GM21576 (cell line): ENCODE data around the gene CERKL.

Experiments used
- ATAC-seq: cut with Tn5 transposase; IDR thresholded peaks from one replicate; pipeline ENCODE4 v1.9.1; 2021; ENCODE audit warnings: mild to moderate bottlenecking, moderate library complexity; ENCODE audit not compliant: unreplicated experiment

The CERKL gene

GRCh38 chr2:181628590-181629585, 28.0 kb downstream of the CERKL start:
- no peak for ATAC-seq

GRCh38 chr2:181627545-181627944, 29.4 kb downstream of the CERKL start:
- ATAC-seq = no peak

GRCh38 chr2:181626671-181627070, 30.2 kb downstream of the CERKL start:
- ATAC-seq = no peak

GRCh38 chr2:181623159-181623558, 33.7 kb downstream of the CERKL start:
- no peak for ATAC-seq

GRCh38 chr2:181621779-181622490, 35.0 kb downstream of the CERKL start:
- ATAC-seq = no peak

- no peak for ATAC-seq
These were observed 37.4 kb downstream of the CERKL start for GRCh38 chr2:181619516-181619915.

- no peak for ATAC-seq
These were observed 40.2 kb downstream of the CERKL start for GRCh38 chr2:181616715-181617114.

- no peak for ATAC-seq
These were observed 41.8 kb downstream of the CERKL start for GRCh38 chr2:181614874-181615638.

GRCh38 chr2:181613241-181613640, 43.7 kb downstream of the CERKL start:
- no peak for ATAC-seq

GRCh38 chr2:181607629-181608590, 49.0 kb downstream of the CERKL start:
- no peak for ATAC-seq

GRCh38 chr2:181605889-181606837, 50.7 kb downstream of the CERKL start:
- ATAC-seq = no peak

GRCh38 chr2:181602017-181602416, 54.9 kb downstream of the CERKL start:
- ATAC-seq = no peak

- ATAC-seq = no peak
These were observed 60.3 kb downstream of the CERKL start for GRCh38 chr2:181596556-181596955.

- ATAC-seq = no peak
These were observed 62.6 kb downstream of the CERKL start for GRCh38 chr2:181594322-181594721.

- ATAC-seq = no peak
These were observed 67.1 kb downstream of the CERKL start for GRCh38 chr2:181589779-181590178.

- ATAC-seq = no peak
These were observed 68.4 kb downstream of the CERKL start for GRCh38 chr2:181588546-181588945.

- ATAC-seq = peak; percentile 88
These were observed 70.3 kb downstream of the CERKL start for GRCh38 chr2:181586569-181587081.

- ATAC-seq = no peak
These were observed 71.2 kb downstream of the CERKL start for GRCh38 chr2:181585732-181586131.

- no peak for ATAC-seq
These were observed 75.4 kb downstream of the CERKL start for GRCh38 chr2:181581534-181581933.
